ENCODE results near the gene SRSF6. TPM values are rescaled to one million over a fixed set of nuclear protein-coding genes. Genes with fewer than 3 reads are reported as not detected.

SRSF6 gene
- total RNA-seq, 1 experiment from 2014 or later, result 159 TPM

GRCh38 chr20:43513372-43513930, 55.8 kb downstream of the SRSF6 start:
- Histone ChIP-seq H3K9me3 (ENCODE audit: control insufficient read depth, insufficient read depth, low read depth, low read length) (no peaks in the 10 kb centered on the region), H3K36me3 (ENCODE audit: control insufficient read depth, insufficient read depth, low read length) (no peaks in the 10 kb centered on the region), H3K4me3 (ENCODE audit: low read depth in 2 of 2, low read length in 2 of 2) (peak overlapping the region; percentile 67 to 68), H3K4me1 (ENCODE audit: control insufficient read depth, insufficient read depth, low read length) (peaks cover 11% of the 10 kb centered on the region; the same call in 1 of the 2 replicates), H3K27me3 (ENCODE audit: control insufficient read depth, insufficient read depth, low read length) (no peaks in the 10 kb centered on the region), H3K27ac (ENCODE audit: low read length) (peak overlapping the region; percentile 74)
- in situ Hi-C loops (cut with HindIII; ENCODE audit: low pct_unique_long_range_greater_than_20kb, low sequenced_read_pairs) (no loop called here), intact Hi-C loops (cut with micrococcal nuclease; ENCODE audit: unreplicated experiment) (no loop called here)
- TF ChIP-seq REST (IDR thresholded peaks at IDR 0.05; ENCODE audit: insufficient read depth in 1 of 2, low read depth in 2 of 2, low read length in 1 of 2) (no peak), POLR2AphosphoS5 (IDR thresholded peaks at IDR 0.05; ENCODE audit: low read depth, low read length) (no peak), TCF7L2 (IDR thresholded peaks at IDR 0.05; ENCODE audit: low read depth, low read length) (no peak), CTCF (IDR thresholded peaks at IDR 0.05) (no peak), SIN3A (IDR thresholded peaks at IDR 0.05; ENCODE audit: borderline replicate concordance, insufficient read depth, low read depth, low read length) (no peak)
- DNase-seq (ENCODE audit: low read depth, low spot score), result no peak
- no TSS peak for BruUV-seq (replicated peaks)
- peak; percentile 12 for ATAC-seq
- ChIA-PET POLR2A (interaction anchor here (0.7 kb wide), 1 partner anchor 24 kb away, joined by 3 read pairs; no protein-coding TSS in a partner anchor), CTCF (no interaction called here)

Other genes starting within 250 kb of the SRSF6 start
- 24.9 TPM for gene L3MBTL1, start 49.8 kb downstream of the SRSF6 start, total RNA-seq (2021; ENCODE audit: unreplicated experiment)
- 0.90 TPM for gene SGK2, start 101.1 kb downstream of the SRSF6 start, total RNA-seq (2021; ENCODE audit: unreplicated experiment)
- 29.2 TPM for gene IFT52, start 133.0 kb downstream of the SRSF6 start, total RNA-seq (2021; ENCODE audit: unreplicated experiment)
- gene MYBL2, start 209.2 kb downstream of the SRSF6 start, total RNA-seq (2021; ENCODE audit: unreplicated experiment), result 138 TPM

All from Panc1 (cell line).